NCI-H510A treated with DMSO at 0.1 percent for 48 hours (cell line): Measurements from ENCODE around the gene LRRC72.
"Not testable (repeated sequence)": the region's sequence is repeated elsewhere in the genome, so short reads cannot be mapped to it uniquely, and the experiment has no call there.

Experiments used
- DNase-seq: peaks from one replicate; lab custom pipeline; 2025; lab: John Stamatoyannopoulos, UW

Gene LRRC72

DNA sequence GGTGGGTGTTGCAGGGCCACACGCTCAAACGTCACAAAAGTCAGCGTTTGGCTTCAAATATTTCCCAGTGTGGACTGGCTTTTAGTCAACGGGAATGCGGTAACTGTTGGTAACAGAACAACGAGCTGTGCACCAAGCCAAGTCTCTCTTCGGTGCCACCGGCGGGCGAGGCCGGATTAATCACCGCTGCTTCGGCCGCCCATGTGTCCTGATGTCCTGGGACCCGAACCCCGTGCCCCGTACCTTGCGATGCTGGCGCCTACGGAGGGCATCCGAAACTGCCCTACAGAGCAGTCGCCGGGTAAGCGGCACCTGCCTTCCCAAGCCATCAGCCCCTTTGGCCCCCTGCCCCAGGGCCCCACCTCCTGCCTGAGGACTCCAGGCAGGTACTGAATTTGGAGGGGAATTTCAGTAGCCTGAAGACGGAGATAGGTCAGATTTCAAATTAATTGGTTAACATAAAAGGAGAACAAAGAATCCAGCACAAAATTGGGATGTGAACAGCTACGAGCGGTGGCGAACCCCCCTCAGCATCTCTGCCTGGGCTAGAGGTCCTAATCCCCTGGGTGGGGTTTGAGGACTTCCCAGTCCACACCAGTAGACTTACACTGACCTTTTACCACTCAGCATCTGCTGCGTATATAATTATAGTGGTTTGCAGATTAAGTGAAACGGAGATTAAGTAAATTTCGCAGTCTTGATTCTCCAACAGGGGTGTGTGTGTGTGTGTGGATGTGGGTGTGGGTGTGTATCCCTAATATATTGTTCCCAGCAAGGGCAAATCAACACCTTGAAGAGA lies at the start of gene LRRC72:
Gene LRRC72 (plus strand): TSS at position 84 of the 799 bp plus-strand sequence. CDS start 128 bp downstream, at position 212.
- DNase-seq, result no peak

- no peak for DNase-seq
Measured at GRCh38 chr7:16479161-16479560, 47.5 kb upstream of the LRRC72 start.

GRCh38 chr7:16479591-16479990 lies 47.0 kb upstream of the LRRC72 start:
- DNase-seq, result no peak

- DNase-seq, result peak; percentile 15
Measured at GRCh38 chr7:16484453-16485158, 42.0 kb upstream of the LRRC72 start.

DNA sequence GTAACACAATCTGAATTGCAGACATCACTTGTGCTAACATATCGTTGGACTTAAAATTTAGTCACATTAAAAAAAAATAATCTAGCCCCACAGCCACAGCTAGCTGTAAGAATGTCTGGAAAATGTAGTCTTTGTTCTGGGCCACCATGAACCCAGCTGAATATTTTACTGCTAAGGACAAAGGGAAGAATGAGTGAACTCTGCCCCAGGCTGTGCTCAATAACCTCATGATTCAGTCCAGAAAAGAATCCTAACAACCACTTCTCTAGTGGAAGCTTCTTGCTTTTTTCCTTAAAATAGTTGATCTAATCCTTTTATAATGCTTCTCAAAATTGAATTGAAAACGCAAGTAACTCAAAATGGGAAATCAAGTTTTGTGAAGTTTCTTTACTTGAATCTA lies 35.5 kb upstream of the LRRC72 start:
- no peak for DNase-seq

DNA sequence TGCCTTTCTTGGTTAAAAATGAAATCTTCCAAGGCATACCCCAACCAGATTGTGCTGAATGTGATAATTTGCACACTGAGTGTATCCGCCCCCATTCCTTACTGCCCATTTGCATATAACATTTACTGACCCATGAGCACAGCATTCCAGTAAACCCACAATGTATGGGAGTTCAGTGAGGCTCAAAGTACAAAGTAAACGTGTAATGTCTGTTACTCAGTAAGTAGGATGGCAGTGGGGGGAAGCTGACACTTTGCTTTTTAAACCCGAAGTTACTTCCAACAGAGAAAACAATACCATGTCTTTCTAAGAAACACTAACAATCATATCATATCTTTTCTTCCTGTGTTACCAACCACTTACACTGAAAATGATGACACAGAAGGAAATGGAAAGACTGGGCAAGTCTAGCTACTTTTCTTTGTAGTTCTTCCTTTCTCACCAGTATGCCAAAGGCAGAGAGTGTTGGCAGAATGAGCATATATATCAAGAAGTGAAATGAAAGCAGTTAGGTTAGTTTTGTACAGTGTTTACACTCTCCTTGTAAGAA lies 34.0 kb upstream of the LRRC72 start:
- no peak for DNase-seq

DNA sequence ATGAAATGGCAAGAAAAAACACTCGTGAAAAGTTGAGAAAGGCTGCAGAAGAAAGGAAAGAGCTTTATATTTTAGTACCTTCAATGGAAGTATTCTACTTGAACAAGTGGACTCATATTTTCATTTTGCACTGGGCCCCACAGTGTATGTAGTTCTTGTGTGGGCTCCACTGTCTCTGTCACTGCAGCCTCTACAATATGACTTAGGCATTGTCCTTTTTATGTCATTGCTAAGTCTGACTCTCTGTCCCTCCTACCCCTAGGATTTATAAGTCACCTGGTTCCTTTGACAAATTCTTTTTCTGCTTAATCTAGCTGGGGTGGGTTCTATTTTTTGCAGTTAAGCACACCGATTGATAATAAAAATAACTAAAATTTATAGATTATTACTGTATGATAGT lies 33.4 kb upstream of the LRRC72 start:
- no peak for DNase-seq

GRCh38 chr7:16494551-16494950 lies 32.1 kb upstream of the LRRC72 start:
- no peak for DNase-seq

GRCh38 chr7:16494955-16495719 lies 31.5 kb upstream of the LRRC72 start:
- DNase-seq, result no peak

DNA sequence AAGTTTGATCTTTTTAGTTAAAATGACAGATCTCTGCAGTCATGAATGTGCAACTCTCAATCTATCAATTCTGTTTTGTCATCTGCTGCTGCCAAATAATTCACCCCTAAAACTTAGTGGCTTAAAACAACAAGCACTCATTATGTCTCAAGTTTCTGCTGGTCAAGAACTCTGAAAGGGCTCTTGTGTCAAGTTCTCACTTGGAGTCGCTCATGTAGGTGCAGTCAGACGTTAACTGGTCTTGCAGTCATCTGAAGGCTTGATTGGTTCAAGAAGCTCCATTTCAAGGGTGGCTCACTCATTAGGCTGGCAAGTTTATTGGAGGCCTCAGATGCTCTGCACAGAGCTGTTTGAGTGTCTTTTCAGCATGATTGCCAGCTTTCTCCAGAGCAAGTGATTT lies 28.5 kb upstream of the LRRC72 start:
- no peak for DNase-seq

DNA sequence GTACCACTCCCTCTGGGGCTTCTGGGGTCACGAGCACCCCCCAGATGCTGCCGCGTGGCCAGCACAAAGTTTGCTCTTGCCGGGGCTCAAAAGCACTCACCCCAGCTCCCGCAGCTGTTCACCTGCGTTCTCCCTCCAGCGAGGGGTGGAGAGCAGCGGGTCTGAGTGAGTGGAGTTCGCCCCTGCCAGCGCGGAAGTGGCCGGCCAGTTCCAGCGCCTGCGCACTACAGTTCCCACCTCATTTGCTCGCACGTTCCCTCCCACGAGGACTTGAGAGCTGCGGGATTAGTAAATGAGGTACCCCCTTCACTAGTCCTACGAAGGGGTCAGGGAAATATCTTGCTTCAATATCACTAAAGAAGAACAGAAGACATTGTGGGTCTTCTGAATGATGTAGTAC lies 24.3 kb upstream of the LRRC72 start:
- DNase-seq, result no peak

DNA sequence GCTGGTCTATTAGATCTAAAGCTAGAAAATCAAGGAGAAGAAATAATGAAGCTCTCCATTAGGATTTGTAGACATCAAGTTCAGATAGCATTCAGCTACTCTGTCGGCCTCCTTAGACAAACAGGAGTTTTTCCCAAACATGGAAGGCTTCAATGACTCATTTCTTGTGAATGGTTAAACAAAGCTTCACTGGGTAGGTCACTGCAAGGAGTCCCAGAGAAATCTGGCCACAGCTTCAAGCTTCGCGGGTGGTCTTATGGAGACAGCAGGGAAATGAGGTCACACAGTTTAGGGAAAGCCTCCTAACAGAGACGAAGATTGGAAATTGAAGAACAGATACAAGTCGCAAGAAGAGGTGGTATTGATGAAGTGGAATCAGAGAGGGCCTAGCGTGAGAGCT lies 22.6 kb upstream of the LRRC72 start:
- no peak for DNase-seq

GRCh38 chr7:16506422-16506821 lies 20.2 kb upstream of the LRRC72 start:
- not testable (repeated sequence) for DNase-seq

DNA sequence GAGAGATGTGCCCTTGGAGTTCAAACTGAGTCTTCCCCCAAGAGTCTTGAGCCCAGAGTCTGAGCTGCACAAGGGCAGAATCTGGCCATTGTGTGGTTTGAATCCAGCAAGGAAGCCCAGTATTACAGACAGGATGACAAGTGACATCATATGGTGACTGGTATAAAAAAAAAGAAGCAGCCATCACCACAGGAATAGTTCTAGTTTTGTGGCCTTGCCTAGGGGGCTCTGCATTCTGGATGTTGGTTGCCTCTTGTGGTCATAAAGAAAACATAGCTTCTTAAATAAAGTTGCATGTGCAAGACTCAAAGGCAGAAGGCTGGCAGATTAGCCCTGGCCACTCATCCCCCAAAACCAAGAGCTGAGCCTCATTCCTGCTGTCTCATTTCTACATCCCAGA lies 16.8 kb upstream of the LRRC72 start:
- no peak for DNase-seq

GRCh38 chr7:16511314-16511713 lies 15.3 kb upstream of the LRRC72 start:
- no peak for DNase-seq

DNA sequence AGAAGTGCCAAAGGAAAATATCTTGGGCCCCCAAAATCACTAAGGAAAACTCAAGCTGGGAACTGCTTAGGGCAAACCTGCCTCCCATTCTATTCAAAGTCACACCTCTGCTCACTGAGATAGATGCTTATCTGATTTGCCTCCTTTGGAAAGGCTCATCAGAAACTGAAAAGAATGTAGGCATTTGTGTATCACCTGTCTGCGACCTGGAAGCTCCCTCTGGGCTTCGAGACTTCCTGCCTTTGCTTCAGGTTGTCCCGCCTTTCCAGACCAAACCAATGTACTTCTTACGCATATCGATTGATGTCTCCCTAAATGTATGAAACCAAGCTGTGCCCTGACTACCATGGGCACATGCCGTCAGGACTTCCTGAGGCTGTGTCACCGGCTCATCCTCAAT lies 14.5 kb upstream of the LRRC72 start:
- DNase-seq, result no peak

DNA sequence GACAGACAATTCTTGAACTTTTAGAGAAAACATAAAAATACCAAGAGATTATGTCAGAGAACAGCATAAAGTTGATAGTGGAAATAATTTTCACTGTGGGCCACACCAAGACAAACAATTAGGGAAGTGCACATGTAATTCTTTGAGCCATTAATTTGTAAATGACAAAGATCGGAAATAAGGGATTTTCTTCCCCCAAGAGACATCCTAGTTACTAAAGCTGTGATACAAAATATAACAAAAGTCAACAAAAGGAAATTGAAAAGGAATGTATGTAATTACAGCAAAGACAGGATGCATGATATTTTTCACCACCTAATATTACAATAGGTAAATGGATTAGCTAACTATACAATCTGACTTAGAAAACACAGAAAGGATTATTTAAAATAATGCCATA lies 12.4 kb upstream of the LRRC72 start:
- DNase-seq, result no peak

DNA sequence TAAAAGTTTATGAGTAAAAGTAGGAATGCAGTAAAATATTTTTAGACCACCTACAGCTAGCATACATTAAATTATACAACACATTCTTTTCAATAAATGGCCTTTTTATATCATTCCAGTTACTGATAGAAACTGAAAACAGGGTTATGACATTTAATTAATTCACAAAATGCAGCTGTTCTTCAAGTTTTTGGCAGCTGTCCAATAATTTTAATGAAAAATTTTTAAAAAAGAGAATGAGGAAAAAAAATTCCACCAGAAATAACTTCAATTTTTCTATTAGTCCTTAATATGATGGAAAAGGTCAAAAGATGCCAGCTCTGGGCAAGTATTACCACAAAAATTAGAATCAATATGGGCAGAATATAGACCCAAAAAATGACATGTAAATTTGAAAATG lies 11.9 kb upstream of the LRRC72 start:
- no peak for DNase-seq

- DNase-seq, result no peak
Measured at GRCh38 chr7:16515785-16516685, 10.6 kb upstream of the LRRC72 start.

GRCh38 chr7:16519985-16520384 lies 6.6 kb upstream of the LRRC72 start:
- DNase-seq, result not testable (repeated sequence)

DNA sequence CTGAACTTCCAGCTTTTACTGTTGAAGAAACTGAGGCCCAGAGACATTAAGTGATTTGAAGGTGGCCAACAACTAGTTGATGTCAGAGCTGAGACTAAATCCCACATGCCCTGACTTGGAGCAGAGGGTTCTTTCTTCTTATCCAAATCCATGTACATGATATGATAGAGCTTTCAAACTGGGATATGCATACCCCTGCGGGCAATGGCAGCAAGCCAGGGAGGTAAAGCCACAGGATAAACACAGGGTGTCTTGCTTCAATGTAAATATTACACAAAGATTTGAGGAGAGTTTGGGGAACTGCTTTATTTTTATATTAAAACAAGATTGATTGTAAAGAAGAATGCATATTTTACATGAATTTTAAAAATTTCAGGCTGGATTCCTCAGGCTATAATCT lies 2.3 kb upstream of the LRRC72 start:
- DNase-seq, result no peak
